Hepatocyte (in vitro differentiated cells): ENCODE results near the gene TMEM100. TPM values are rescaled to one million over a fixed set of nuclear protein-coding genes. Genes with fewer than 3 reads are reported as not detected.

Experiments used
- DNase-seq: peaks from one replicate; pipeline ENCODE4 v3.0.0-alpha.2; 2016; ENCODE audit warnings: low spot score
- H2AFZ ChIP-seq: fragments of 200-600 bp; sonication (generic); 2 replicates; pipeline ENCODE4 v1.6.0; 2016; ENCODE audit warnings: antibody characterized with exemption, mild to moderate bottlenecking
- H3K27ac ChIP-seq: fragments of 200-600 bp; sonication (generic); 2 replicates; pipeline ENCODE4 v1.5.1; 2016; ENCODE audit warnings: mild to moderate bottlenecking
- H3K27me3 ChIP-seq: fragments of 200-600 bp; sonication (generic); 2 replicates; pipeline ENCODE4 v1.6.1; 2016
- H3K36me3 ChIP-seq: fragments of 200-600 bp; sonication (generic); replicated peaks from 2 replicates; pipeline ENCODE4 v1.5.1; 2016; ENCODE audit warnings: low read depth; ENCODE audit not compliant: insufficient read depth
- H3K4me1 ChIP-seq: fragments of 200-600 bp; sonication (generic); 2 replicates; pipeline ENCODE4 v1.5.1; 2016; ENCODE audit warnings: mild to moderate bottlenecking, moderate library complexity; ENCODE audit not compliant: insufficient read depth
- H3K4me2 ChIP-seq: fragments of 200-600 bp; sonication (generic); 2 replicates; pipeline ENCODE4 v1.6.0; 2016
- H3K4me3 ChIP-seq: fragments of 200-600 bp; sonication (generic); 2 replicates; pipeline ENCODE4 v1.5.1; 2016; ENCODE audit warnings: mild to moderate bottlenecking
- H3K79me2 ChIP-seq: fragments of 200-600 bp; sonication (generic); 2 replicates; pipeline ENCODE4 v1.6.0; 2017; ENCODE audit warnings: mild to moderate bottlenecking
- H3K9me2 ChIP-seq: fragments of 200-600 bp; sonication (generic); replicated peaks from 2 replicates; pipeline ENCODE4 v1.6.0; 2017; ENCODE audit warnings: mild to moderate bottlenecking; ENCODE audit not compliant: insufficient read depth
- H3K9me3 ChIP-seq: fragments of 200-600 bp; sonication (generic); 2 replicates; pipeline ENCODE4 v1.5.1; 2016; ENCODE audit warnings: low read depth, mild to moderate bottlenecking
- H4K20me1 ChIP-seq: fragments of 200-600 bp; sonication (generic); 2 replicates; pipeline ENCODE4 v1.6.0; 2016; ENCODE audit warnings: mild to moderate bottlenecking; ENCODE audit not compliant: insufficient read depth, poor library complexity, severe bottlenecking
- CTCF ChIP-seq: fragments of 200-600 bp; sonication (generic); IDR thresholded peaks from 2 replicates; pipeline ENCODE4 v1.5.1; 2016; ENCODE audit warnings: antibody characterized with exemption, mild to moderate bottlenecking; ENCODE audit not compliant: poor library complexity
- EZH2 ChIP-seq: fragments of 200-600 bp; sonication (generic); IDR thresholded peaks from 2 replicates; pipeline ENCODE4 v1.6.1; 2016; ENCODE audit warnings: antibody characterized with exemption, mild to moderate bottlenecking, borderline replicate concordance
- EZH2phosphoT487 ChIP-seq: fragments of 200-600 bp; sonication (generic); IDR thresholded peaks from one replicate; pipeline ENCODE4 v1.6.1; 2018; ENCODE audit warnings: antibody characterized with exemption, mild to moderate bottlenecking, low read depth, moderate library complexity; ENCODE audit not compliant: unreplicated experiment, severe bottlenecking
- WGBS: methylation state at CpG from one replicate; pipeline ENCODE4 v1.1.6; 2016; ENCODE audit warnings: low lambda C conversion rate; ENCODE audit errors: missing lambda C conversion rate; 5-methylcytosine and 5-hydroxymethylcytosine counted together
- polyA plus RNA-seq: library from polyadenylated mRNA; unstranded; fragments of >200 nt; fragmentation: Nextera tagmentation; extraction: Ambion mirVana; gene quantifications from 2 replicates; pipeline ENCODE4 v1.2.1, GENCODE V29; 2016
- total RNA-seq: library from RNA; depleted of rRNA; stranded (reverse); fragments of >200 nt; gene quantifications from 2 replicates; pipeline ENCODE4 v1.2.3, GENCODE V29; 2014

TMEM100 gene
- total and polyA plus RNA-seq, 2 experiments from 2014 or later = 9.3 to 18.5 TPM

DNA sequence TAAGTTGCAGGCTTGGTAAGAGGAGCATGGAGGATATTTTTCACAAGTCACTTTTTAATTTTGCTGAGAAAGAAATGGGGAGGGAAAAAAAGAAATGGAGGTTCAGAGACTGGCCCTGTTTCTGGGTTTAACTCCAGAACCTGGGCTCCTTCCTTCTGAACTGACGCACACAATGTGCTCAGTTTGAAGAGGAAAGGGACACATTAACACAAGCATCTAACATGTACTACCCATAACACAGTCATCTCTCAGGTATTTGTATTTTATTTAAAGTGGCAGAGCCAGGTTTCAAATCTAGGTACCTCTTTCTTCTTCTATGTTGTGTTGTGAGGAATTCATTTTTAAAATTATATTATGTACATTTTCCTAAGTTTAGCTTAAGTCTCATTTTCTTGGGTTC, 5.3 kb upstream of the TMEM100 start:
- Histone ChIP-seq H3K9me2 (no peaks in the 10 kb centered on the region), H3K27me3 (no peaks in the 10 kb centered on the region), H3K4me1 (peaks cover 39% of the 10 kb centered on the region)

DNA sequence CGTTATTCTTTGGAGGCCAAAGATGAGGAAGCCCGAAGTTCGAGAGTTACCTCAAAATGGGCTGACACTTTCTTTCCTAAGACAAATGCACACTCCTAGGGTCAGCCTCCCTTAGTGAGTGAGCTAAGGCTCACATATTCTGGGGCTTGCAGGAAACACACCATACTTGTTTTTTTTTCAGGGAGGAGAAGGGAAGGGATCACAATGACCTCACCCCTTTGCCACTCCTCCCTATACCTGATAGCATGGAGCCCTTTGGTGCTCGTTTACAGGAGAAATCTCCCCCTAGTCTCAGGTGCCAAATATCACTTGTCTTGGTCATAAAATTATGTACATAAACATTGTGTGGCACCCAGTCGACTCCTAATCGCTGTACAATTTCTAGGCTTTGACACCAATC, 4.6 kb upstream of the TMEM100 start:
- H3K4me3 ChIP-seq = no peak overlapping the region
- no peak overlapping the region for H2AFZ ChIP-seq

More for the DNA sequence above, 5.3 kb upstream of the TMEM100 start:
- WGBS = 83% methylated on average over 1 of the region's 1 CpG
- Histone ChIP-seq H3K36me3 (no peaks in the 10 kb centered on the region), H3K4me3 (no peak overlapping the region), H3K4me2 (no peak overlapping the region), H2AFZ (no peak overlapping the region), H3K9me3 (no peaks in the 10 kb centered on the region), H4K20me1 (no peaks in the 10 kb centered on the region), H3K27ac (no peak overlapping the region), H3K79me2 (no peaks in the 10 kb centered on the region)
- TF ChIP-seq CTCF = no peak
- TF ChIP-seq EZH2 = no peak
- no peak for DNase-seq

DNA sequence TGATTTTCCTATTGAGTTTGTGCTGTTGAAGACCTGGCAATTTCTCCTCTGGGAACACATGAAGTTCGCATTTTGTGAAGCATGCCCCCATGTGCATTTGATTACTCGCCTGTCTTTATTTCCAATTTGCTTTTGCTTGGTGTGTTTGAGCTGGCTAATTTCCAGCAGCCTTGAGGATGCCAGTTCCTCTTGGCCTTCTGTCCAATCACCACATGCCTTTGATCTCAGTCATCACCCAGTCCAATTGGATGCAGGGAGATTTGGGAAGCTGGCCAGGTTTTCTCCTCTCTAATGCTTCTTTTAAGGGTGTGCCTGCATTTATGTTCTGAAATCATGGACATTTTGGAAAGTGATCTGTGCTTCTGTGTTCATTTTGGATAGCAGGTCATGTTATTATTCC, 3.8 kb upstream of the TMEM100 start:
- H3K27me3 ChIP-seq = no peaks in the 10 kb centered on the region
- 70% methylated on average over 2 of the region's 2 CpGs for WGBS
- H2AFZ ChIP-seq = no peak overlapping the region
- H3K36me3 ChIP-seq = no peaks in the 10 kb centered on the region
- peak overlapping the region; percentile 60 for H3K27ac ChIP-seq
- no peaks in the 10 kb centered on the region for H3K79me2 ChIP-seq
- peaks cover 26% of the 10 kb centered on the region for H3K4me1 ChIP-seq
- no peaks in the 10 kb centered on the region for H3K9me3 ChIP-seq
- no peak overlapping the region for H3K4me3 ChIP-seq
- peak overlapping the region; percentile 72 for H3K4me2 ChIP-seq
- TF ChIP-seq EZH2 (no peak), EZH2phosphoT487 (no peak), CTCF (no peak)
- DNase-seq = peak; percentile 68
- no peaks in the 10 kb centered on the region for H4K20me1 ChIP-seq
- H3K9me2 ChIP-seq = no peaks in the 10 kb centered on the region

More for the DNA sequence above, 4.6 kb upstream of the TMEM100 start:
- Histone ChIP-seq H3K9me2 (no peaks in the 10 kb centered on the region), H3K4me2 (no peak overlapping the region), H3K27me3 (no peaks in the 10 kb centered on the region), H3K4me1 (peaks cover 34% of the 10 kb centered on the region), H4K20me1 (no peaks in the 10 kb centered on the region), H3K36me3 (no peaks in the 10 kb centered on the region), H3K79me2 (no peaks in the 10 kb centered on the region), H3K27ac (no peak overlapping the region), H3K9me3 (no peaks in the 10 kb centered on the region)
- 87% methylated on average over 6 of the region's 6 CpGs for WGBS
- TF ChIP-seq EZH2phosphoT487 (no peak), EZH2 (no peak)
- no peak for DNase-seq

DNA sequence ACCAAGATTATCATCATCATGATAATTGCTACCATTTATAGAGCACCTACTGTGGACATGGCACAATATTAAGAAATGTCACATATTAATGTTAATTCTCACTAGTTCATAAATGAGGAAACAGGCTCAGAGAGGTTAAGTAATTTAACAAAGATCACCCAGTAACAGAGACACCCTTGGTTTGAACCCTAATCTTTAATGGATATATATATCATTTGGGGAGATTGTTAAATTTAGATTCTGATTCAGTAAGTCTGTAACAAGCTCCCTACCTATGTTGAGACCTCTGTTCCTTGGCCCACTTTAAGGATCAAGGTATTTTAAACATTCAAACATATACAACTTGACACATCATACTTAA, 804 bp upstream of the TMEM100 start:
- no peak for DNase-seq
- peak overlapping the region; percentile 56 for H3K27ac ChIP-seq

More for the DNA sequence above, 804 bp upstream of the TMEM100 start:
- H3K9me3 ChIP-seq = no peaks in the 10 kb centered on the region
- H2AFZ ChIP-seq = no peak overlapping the region
- H3K79me2 ChIP-seq = no peaks in the 10 kb centered on the region
- no peaks in the 10 kb centered on the region for H3K9me2 ChIP-seq
- TF ChIP-seq EZH2 (no peak), CTCF (no peak), EZH2phosphoT487 (no peak)
- H3K36me3 ChIP-seq = no peaks in the 10 kb centered on the region
- H3K4me3 ChIP-seq = no peak overlapping the region
- no peaks in the 10 kb centered on the region for H3K27me3 ChIP-seq
- no peaks in the 10 kb centered on the region for H4K20me1 ChIP-seq
- peaks cover 5% of the 10 kb centered on the region for H3K4me1 ChIP-seq
- H3K4me2 ChIP-seq = peak overlapping the region; percentile 72
